ENCODE measurements around the gene ITPRIPL1.
A peak's percentile ranks its signal among the peaks of the same experiment; 100 is the strongest.
"Not testable (repeated sequence)": the region's sequence is repeated elsewhere in the genome, so short reads cannot be mapped to it uniquely, and the experiment has no call there.

Gene ITPRIPL1

GRCh38 chr2:96325041-96325883 lies at the start of gene ITPRIPL1:
Gene ITPRIPL1 (plus strand): TSS chr2:96325317. CDS start chr2:96325840, 523 bp downstream.
- H3K4me3 Mint-ChIP-seq = peak within 1 kb of the TSS; percentile 86
- peak; percentile 21 for DNase-seq
- H3K4me1 Mint-ChIP-seq = peaks cover 27 to 37% of the 10 kb centered on the region in 2 donors
- no peaks in the 10 kb centered on the region for H3K9me3 Mint-ChIP-seq
- H3K36me3 Mint-ChIP-seq = peaks cover 12 to 19% of the 10 kb centered on the region in 2 donors
- ATAC-seq (replicated peaks) = peak; percentile 13 to 20
- H3K27me3 Mint-ChIP-seq = no peaks in the 10 kb centered on the region
- H3K27ac Mint-ChIP-seq = peak within 1 kb of the TSS; percentile 90

GRCh38 chr2:96276787-96277499 lies 48.2 kb upstream of the ITPRIPL1 start:
- ATAC-seq (replicated peaks) = no peak
- peaks cover 3 to 11% of the 10 kb centered on the region in 2 donors for H3K4me1 Mint-ChIP-seq
- H3K27ac Mint-ChIP-seq = peak overlapping the region; percentile 31
- H3K4me3 Mint-ChIP-seq = no peak overlapping the region
- H3K36me3 Mint-ChIP-seq = peaks cover 42 to 65% of the 10 kb centered on the region in 2 donors
- no peaks in the 10 kb centered on the region for H3K9me3 Mint-ChIP-seq
- DNase-seq = no peak
- no peaks in the 10 kb centered on the region for H3K27me3 Mint-ChIP-seq

- Mint-ChIP-seq H3K9me3 (no peaks in the 10 kb centered on the region), H3K36me3 (peaks cover 52 to 68% of the 10 kb centered on the region in 2 donors), H3K4me1 (peaks cover 10 to 13% of the 10 kb centered on the region in 2 donors), H3K4me3 (no peak overlapping the region), H3K27me3 (no peaks in the 10 kb centered on the region), H3K27ac (peak overlapping the region; percentile 59)
- ATAC-seq (replicated peaks) (peak in 1 of 2 donors; percentile 20), DNase-seq (no peak)
Measured at GRCh38 chr2:96287273-96287856, 37.8 kb upstream of the ITPRIPL1 start.

- no peak for DNase-seq
- Mint-ChIP-seq H3K27ac (peak overlapping the region; percentile 71), H3K27me3 (no peaks in the 10 kb centered on the region), H3K9me3 (no peaks in the 10 kb centered on the region), H3K4me3 (no peak overlapping the region), H3K36me3 (peaks cover 54 to 70% of the 10 kb centered on the region in 2 donors), H3K4me1 (peaks cover 10 to 11% of the 10 kb centered on the region in 2 donors)
- ATAC-seq (replicated peaks) = no peak
Measured at GRCh38 chr2:96291751-96292150, 33.4 kb upstream of the ITPRIPL1 start.

- H3K36me3 Mint-ChIP-seq = peaks cover 50 to 65% of the 10 kb centered on the region in 2 donors
- not testable (repeated sequence) for ATAC-seq (replicated peaks); H3K4me1 Mint-ChIP-seq; H3K4me3 Mint-ChIP-seq; H3K27ac Mint-ChIP-seq; H3K27me3 Mint-ChIP-seq; DNase-seq; H3K9me3 Mint-ChIP-seq
Measured at GRCh38 chr2:96294271-96294670, 30.8 kb upstream of the ITPRIPL1 start.

- H3K36me3 Mint-ChIP-seq = peaks cover 58 to 62% of the 10 kb centered on the region in 2 donors
- DNase-seq (no peak), ATAC-seq (replicated peaks) (no peak)
- peaks cover 3 to 24% of the 10 kb centered on the region in 2 donors for H3K4me1 Mint-ChIP-seq
- no peak overlapping the region for H3K4me3 Mint-ChIP-seq
- no peak overlapping the region for H3K27ac Mint-ChIP-seq
- no peaks in the 10 kb centered on the region for H3K27me3 Mint-ChIP-seq
- no peaks in the 10 kb centered on the region for H3K9me3 Mint-ChIP-seq
Measured at GRCh38 chr2:96296925-96297324, 28.2 kb upstream of the ITPRIPL1 start.

GRCh38 chr2:96301865-96302264 lies 23.3 kb upstream of the ITPRIPL1 start:
- no peaks in the 10 kb centered on the region for H3K9me3 Mint-ChIP-seq
- no peaks in the 10 kb centered on the region for H3K27me3 Mint-ChIP-seq
- no peak overlapping the region for H3K4me3 Mint-ChIP-seq
- DNase-seq (no peak), ATAC-seq (replicated peaks) (no peak)
- H3K4me1 Mint-ChIP-seq = peaks cover 24 to 58% of the 10 kb centered on the region in 2 donors
- peak overlapping the region; percentile 42 for H3K27ac Mint-ChIP-seq
- peaks cover 57 to 64% of the 10 kb centered on the region in 2 donors for H3K36me3 Mint-ChIP-seq

GRCh38 chr2:96304606-96305005 lies 20.5 kb upstream of the ITPRIPL1 start:
- H3K9me3 Mint-ChIP-seq = no peaks in the 10 kb centered on the region
- peaks cover 36 to 41% of the 10 kb centered on the region in 2 donors for H3K36me3 Mint-ChIP-seq
- peak overlapping the region; percentile 97 to 100 for H3K4me3 Mint-ChIP-seq
- ATAC-seq (replicated peaks) = no peak
- DNase-seq = no peak
- peaks cover 24 to 47% of the 10 kb centered on the region in 2 donors for H3K4me1 Mint-ChIP-seq
- no peaks in the 10 kb centered on the region for H3K27me3 Mint-ChIP-seq
- peak overlapping the region; percentile 56 for H3K27ac Mint-ChIP-seq

GRCh38 chr2:96305091-96305978 lies 19.8 kb upstream of the ITPRIPL1 start, which contains the start of gene SNRNP200:
Gene SNRNP200 (minus strand): TSS chr2:96305546. CDS start chr2:96305437, 109 bp downstream.
- peak; percentile 97 to 99 for ATAC-seq (replicated peaks)

GRCh38 chr2:96305979-96306308 lies 19.2 kb upstream of the ITPRIPL1 start:
- Mint-ChIP-seq H3K9me3 (no peaks in the 10 kb centered on the region), H3K4me1 (peaks cover 24 to 43% of the 10 kb centered on the region in 2 donors), H3K4me3 (peak overlapping the region; percentile 97 to 100), H3K27ac (peak overlapping the region; percentile 100), H3K27me3 (no peaks in the 10 kb centered on the region), H3K36me3 (peaks cover 34 to 38% of the 10 kb centered on the region in 2 donors)
- ATAC-seq (replicated peaks) (no peak), DNase-seq (no peak)

More at GRCh38 chr2:96305091-96305978, 19.8 kb upstream of the ITPRIPL1 start, which contains the start of gene SNRNP200:
- H3K27ac Mint-ChIP-seq = peak within 1 kb of the TSS; percentile 100
- no peaks in the 10 kb centered on the region for H3K9me3 Mint-ChIP-seq
- no peaks in the 10 kb centered on the region for H3K27me3 Mint-ChIP-seq
- H3K36me3 Mint-ChIP-seq = peaks cover 36 to 40% of the 10 kb centered on the region in 2 donors
- DNase-seq = peak; percentile 84
- peak within 1 kb of the TSS; percentile 97 to 100 for H3K4me3 Mint-ChIP-seq
- H3K4me1 Mint-ChIP-seq = peaks cover 24 to 46% of the 10 kb centered on the region in 2 donors

GRCh38 chr2:96306370-96306769 lies 18.7 kb upstream of the ITPRIPL1 start:
- no peak for ATAC-seq (replicated peaks)
- DNase-seq = no peak
- peak overlapping the region; percentile 100 for H3K27ac Mint-ChIP-seq
- peak overlapping the region; percentile 97 to 100 for H3K4me3 Mint-ChIP-seq
- H3K4me1 Mint-ChIP-seq = peaks cover 24 to 39% of the 10 kb centered on the region in 2 donors
- peaks cover 30 to 34% of the 10 kb centered on the region in 2 donors for H3K36me3 Mint-ChIP-seq
- no peaks in the 10 kb centered on the region for H3K27me3 Mint-ChIP-seq
- H3K9me3 Mint-ChIP-seq = no peaks in the 10 kb centered on the region

- DNase-seq (no peak), ATAC-seq (replicated peaks) (no peak)
- no peak overlapping the region for H3K4me3 Mint-ChIP-seq
- H3K4me1 Mint-ChIP-seq = peaks cover 18 to 31% of the 10 kb centered on the region in 2 donors
- H3K9me3 Mint-ChIP-seq = no peaks in the 10 kb centered on the region
- H3K36me3 Mint-ChIP-seq = peaks cover 15% of the 10 kb centered on the region in 2 donors
- H3K27me3 Mint-ChIP-seq = no peaks in the 10 kb centered on the region
- no peak overlapping the region for H3K27ac Mint-ChIP-seq
Measured at GRCh38 chr2:96308248-96308647, 16.9 kb upstream of the ITPRIPL1 start.

GRCh38 chr2:96315005-96315399 lies 10.1 kb upstream of the ITPRIPL1 start:
- Mint-ChIP-seq H3K27me3 (no peaks in the 10 kb centered on the region), H3K4me1 (peaks cover 20 to 26% of the 10 kb centered on the region in 2 donors), H3K4me3 (no peak overlapping the region), H3K27ac (no peak overlapping the region), H3K36me3 (peaks cover 3 to 8% of the 10 kb centered on the region in 2 donors), H3K9me3 (no peaks in the 10 kb centered on the region)
- DNase-seq (no peak), ATAC-seq (replicated peaks) (no peak)

Data from stimulated activated naive B cell treated with anti-CD40 and anti-IgM and Interleukin-4, amounts not matched to agents 10 μg/mL and 1 μg/mL and 100 μg/mL, for 72 hours (primary cell).